ENCODE results near the gene TIMM50. TPM values are rescaled to one million over a fixed set of nuclear protein-coding genes. Genes with fewer than 3 reads are reported as not detected.

Gene TIMM50
- polyA plus RNA-seq, 1 of the 3 experiments (the other 2 are of a cell fraction) = 98.1 TPM

DNA sequence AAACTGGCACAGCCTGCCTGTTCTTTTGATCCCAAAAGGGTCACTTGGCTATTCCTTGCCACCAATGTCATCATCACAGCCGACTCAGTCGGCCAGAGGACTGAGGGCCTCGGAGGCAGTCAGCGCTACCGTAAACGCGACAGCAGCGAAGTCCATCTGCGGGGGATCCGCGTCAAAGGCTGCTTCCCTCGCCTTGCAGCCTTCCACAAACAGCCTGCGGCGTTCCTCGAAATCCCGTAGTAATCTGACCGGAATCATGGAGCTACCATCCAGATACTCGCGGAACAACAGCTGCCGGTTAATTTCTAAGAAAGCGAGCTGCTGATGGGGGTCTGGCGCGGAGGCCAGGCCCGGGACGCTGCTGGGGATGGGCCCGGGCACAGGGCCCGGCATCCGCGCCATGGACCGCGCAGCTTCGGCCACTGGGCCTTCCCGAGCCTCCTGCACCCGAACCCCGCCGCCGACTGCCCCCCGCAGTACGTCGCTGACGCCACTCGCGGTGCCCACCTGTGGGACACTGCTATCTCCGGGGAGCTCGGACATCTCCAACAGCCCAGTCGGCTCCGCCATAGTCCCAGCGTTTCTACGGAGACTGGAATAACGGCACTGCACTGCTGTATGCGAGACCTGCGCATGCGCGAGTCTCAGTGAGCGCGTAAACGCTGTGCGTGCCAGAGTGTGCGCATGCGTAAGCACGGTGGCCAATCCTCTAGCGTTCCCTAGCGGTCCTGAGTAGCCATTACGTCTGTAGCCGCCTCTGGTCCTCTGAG, 51.8 kb downstream of the TIMM50 start, which contains the start of gene EID2B (continued):
- TF ChIP-seq, protein P1, sequence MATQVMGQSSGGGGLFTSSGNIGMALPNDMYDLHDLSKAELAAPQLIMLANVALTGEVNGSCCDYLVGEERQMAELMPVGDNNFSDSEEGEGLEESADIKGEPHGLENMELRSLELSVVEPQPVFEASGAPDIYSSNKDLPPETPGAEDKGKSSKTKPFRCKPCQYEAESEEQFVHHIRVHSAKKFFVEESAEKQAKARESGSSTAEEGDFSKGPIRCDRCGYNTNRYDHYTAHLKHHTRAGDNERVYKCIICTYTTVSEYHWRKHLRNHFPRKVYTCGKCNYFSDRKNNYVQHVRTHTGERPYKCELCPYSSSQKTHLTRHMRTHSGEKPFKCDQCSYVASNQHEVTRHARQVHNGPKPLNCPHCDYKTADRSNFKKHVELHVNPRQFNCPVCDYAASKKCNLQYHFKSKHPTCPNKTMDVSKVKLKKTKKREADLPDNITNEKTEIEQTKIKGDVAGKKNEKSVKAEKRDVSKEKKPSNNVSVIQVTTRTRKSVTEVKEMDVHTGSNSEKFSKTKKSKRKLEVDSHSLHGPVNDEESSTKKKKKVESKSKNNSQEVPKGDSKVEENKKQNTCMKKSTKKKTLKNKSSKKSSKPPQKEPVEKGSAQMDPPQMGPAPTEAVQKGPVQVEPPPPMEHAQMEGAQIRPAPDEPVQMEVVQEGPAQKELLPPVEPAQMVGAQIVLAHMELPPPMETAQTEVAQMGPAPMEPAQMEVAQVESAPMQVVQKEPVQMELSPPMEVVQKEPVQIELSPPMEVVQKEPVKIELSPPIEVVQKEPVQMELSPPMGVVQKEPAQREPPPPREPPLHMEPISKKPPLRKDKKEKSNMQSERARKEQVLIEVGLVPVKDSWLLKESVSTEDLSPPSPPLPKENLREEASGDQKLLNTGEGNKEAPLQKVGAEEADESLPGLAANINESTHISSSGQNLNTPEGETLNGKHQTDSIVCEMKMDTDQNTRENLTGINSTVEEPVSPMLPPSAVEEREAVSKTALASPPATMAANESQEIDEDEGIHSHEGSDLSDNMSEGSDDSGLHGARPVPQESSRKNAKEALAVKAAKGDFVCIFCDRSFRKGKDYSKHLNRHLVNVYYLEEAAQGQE (IDR thresholded peaks at IDR 0.05; ENCODE audit: low read depth, low read length) = 0 out of 2 replicates have a peak, but pooled peaks have one; percentile 10
- no peak for TF ChIP-seq GABPA (IDR thresholded peaks at IDR 0.05; ENCODE audit: low read depth)
- TF ChIP-seq EZH2phosphoT487 (IDR thresholded peaks at IDR 0.05; ENCODE audit: borderline replicate concordance, low read depth) = no peak
- TF ChIP-seq, protein P2, sequence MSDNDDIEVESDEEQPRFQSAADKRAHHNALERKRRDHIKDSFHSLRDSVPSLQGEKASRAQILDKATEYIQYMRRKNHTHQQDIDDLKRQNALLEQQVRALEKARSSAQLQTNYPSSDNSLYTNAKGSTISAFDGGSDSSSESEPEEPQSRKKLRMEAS (IDR thresholded peaks at IDR 0.05; ENCODE audit: low read depth) = no peak
- peak; percentile 83 for TF ChIP-seq YY1 (IDR thresholded peaks at IDR 0.05; ENCODE audit: low read depth)
- TF ChIP-seq MXI1 (IDR thresholded peaks at IDR 0.05; ENCODE audit: low read depth, low read length) = peak; percentile 30; the same call in 1 of the 2 replicates
- no peak for TF ChIP-seq ELF1 (IDR thresholded peaks at IDR 0.05)
- TF ChIP-seq RAD21 (IDR thresholded peaks at IDR 0.05; ENCODE audit: low read length) = peak; percentile 99
- no peak for TF ChIP-seq TCF12 (IDR thresholded peaks at IDR 0.05)
- TF ChIP-seq POLR2AphosphoS5 (IDR thresholded peaks at IDR 0.05; ENCODE audit: low read depth, low read length) = peak; percentile 92
- TF ChIP-seq RCOR1 (IDR thresholded peaks at IDR 0.05; ENCODE audit: low read length) = no peak

DNA sequence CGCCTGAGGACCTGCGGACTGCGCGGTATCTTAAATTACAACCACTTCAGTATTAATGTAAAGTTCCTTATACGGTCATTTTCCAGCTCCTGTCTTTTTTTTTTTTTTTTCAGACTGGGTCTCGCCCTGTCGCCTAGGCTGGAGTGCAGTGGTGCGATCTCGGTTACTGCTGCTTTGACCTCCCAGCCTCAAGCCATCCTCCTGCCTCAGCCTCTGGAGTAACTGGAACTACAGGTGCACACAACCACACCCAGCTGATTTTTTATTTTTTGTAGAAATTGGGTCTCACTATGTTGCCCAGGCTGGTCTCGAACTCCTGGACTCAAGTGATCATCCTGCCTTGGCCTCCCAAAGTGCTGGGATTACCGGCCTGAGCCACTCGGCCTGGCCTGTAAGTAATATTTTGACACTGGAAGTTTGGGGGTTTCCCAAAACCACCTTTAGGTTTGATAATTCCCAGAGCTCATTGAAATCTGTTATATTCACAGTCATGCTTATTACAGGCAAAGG, 52.4 kb downstream of the TIMM50 start:
- POLR2A ChIA-PET = interaction anchor here (0.7 to 1.2 kb wide), 2 partner anchors 92 to 97 kb away, joined by 3 to 5 read pairs; partner anchors contain the start of gene RPS16
- H3K4me3 ChIP-seq (ENCODE audit: low read depth in 2 of 2, low read length in 1 of 2) = peak overlapping the region; percentile 76 to 83; a peak in 2 of 4 replicates
- H2AFZ ChIP-seq (ENCODE audit: low read depth) = no peak overlapping the region
- H3K9me2 ChIP-seq = no peaks in the 10 kb centered on the region
- CTCF ChIA-PET = interaction anchor here (0.6 to 6.5 kb wide), 37 partner anchors 9 to 136 kb away, joined by 3 to 96 read pairs (median 8); partner anchors contain the start of genes DLL3, PLEKHG2, RPS16 and SELENOV
- peaks cover 50% of the 10 kb centered on the region for H3K79me2 ChIP-seq (ENCODE audit: insufficient read depth)
- H3K36me3 ChIP-seq (replicated peaks in 1 of 2; ENCODE audit: control insufficient read depth in 1 of 2, insufficient read depth in 2 of 2, low read length in 1 of 2) = peaks cover 0 to 6% of the 10 kb centered on the region in 2 experiments
- no peak overlapping the region for H3K4me2 ChIP-seq
- no peaks in the 10 kb centered on the region for H3F3A ChIP-seq (replicated peaks; ENCODE audit: insufficient read depth)
- no peak overlapping the region for H3K27ac ChIP-seq (ENCODE audit: low read depth in 2 of 2, low read length in 1 of 2)
- 29% methylated on average over 12 of the region's 12 CpGs for WGBS (ENCODE audit: low lambda C conversion rate)
- TF ChIP-seq FOXM1 (IDR thresholded peaks at IDR 0.05; ENCODE audit: low read depth) (no peak), PBX3 (IDR thresholded peaks at IDR 0.05) (no peak), RFX5 (IDR thresholded peaks at IDR 0.05; ENCODE audit: low read length) (no peak), FOXJ3 (CRISPR knock-in tag; IDR thresholded peaks at IDR 0.05) (no peak), CTCF (IDR thresholded peaks at IDR 0.05) (no peak), TAF1 (IDR thresholded peaks at IDR 0.05; ENCODE audit: borderline replicate concordance, low read depth, low read length) (no peak), GATA2 (CRISPR knock-in tag; IDR thresholded peaks at IDR 0.05) (no peak)
- no peak for DNase-seq
- H4K20me1 ChIP-seq (ENCODE audit: insufficient read depth) = no peaks in the 10 kb centered on the region; the same call in 1 of the 2 replicates
- no peaks in the 10 kb centered on the region for H3K9me3 ChIP-seq
- no peak overlapping the region for H3K9ac ChIP-seq
- H3K4me1 ChIP-seq (ENCODE audit: control insufficient read depth in 1 of 2, insufficient read depth in 2 of 2, low read depth in 1 of 2, low read length in 1 of 2) = no peaks in the 10 kb centered on the region; a peak in 2 of 4 replicates
- no peaks in the 10 kb centered on the region for H3K27me3 ChIP-seq (ENCODE audit: insufficient read depth)
